ENCODE data around the gene SLC23A2.

DNA sequence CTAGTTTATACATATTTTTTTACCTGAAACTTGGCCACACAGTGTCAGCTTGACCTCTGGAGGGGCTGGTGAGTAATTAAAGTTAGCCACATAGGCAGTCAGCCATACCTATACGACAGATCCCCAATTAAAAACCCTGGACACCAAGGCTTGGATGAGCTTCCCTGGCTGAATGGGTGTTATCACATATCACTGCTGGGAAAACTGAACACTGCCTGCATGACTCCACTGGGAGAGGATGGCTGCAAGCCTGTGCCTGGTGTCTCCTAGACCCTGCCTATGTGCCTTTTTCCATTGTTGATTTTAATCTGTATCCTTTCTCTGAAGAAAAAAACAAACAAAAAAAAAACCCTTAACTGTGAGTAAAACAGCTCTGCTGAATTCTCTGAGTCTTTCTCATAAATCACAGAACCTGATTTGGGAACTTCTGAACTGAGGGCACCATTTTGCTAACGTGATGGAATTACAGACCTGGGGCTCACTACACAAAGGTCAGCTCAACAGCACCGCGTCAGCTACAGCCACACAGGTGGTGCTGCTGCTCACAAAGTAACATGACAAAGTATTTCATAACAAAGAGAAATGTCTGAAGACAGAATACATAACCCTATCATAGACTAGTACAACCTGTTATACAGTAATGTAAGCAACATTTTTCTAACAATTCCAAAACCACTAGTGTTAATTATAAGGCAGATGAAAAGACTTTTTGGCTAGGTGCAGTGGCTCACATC is 97.0 kb downstream of the SLC23A2 start:
- TF ChIP-seq RAD21 (IDR thresholded peaks at IDR 0.05) = no peak
- no peak for TF ChIP-seq JUND (IDR thresholded peaks at IDR 0.05)
- TF ChIP-seq, protein P1, sequence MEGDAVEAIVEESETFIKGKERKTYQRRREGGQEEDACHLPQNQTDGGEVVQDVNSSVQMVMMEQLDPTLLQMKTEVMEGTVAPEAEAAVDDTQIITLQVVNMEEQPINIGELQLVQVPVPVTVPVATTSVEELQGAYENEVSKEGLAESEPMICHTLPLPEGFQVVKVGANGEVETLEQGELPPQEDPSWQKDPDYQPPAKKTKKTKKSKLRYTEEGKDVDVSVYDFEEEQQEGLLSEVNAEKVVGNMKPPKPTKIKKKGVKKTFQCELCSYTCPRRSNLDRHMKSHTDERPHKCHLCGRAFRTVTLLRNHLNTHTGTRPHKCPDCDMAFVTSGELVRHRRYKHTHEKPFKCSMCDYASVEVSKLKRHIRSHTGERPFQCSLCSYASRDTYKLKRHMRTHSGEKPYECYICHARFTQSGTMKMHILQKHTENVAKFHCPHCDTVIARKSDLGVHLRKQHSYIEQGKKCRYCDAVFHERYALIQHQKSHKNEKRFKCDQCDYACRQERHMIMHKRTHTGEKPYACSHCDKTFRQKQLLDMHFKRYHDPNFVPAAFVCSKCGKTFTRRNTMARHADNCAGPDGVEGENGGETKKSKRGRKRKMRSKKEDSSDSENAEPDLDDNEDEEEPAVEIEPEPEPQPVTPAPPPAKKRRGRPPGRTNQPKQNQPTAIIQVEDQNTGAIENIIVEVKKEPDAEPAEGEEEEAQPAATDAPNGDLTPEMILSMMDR (IDR thresholded peaks at IDR 0.05; ENCODE audit: low read depth, low read length, missing input control) = no peak
- TF ChIP-seq YY1 (IDR thresholded peaks at IDR 0.05) = no peak

All from liver (tissue), 3 donors.